ENCODE measurements around the gene OR56A3. TPM values are rescaled to one million over a fixed set of nuclear protein-coding genes. Genes with fewer than 3 reads are reported as not detected.

Gene OR56A3, protein sequence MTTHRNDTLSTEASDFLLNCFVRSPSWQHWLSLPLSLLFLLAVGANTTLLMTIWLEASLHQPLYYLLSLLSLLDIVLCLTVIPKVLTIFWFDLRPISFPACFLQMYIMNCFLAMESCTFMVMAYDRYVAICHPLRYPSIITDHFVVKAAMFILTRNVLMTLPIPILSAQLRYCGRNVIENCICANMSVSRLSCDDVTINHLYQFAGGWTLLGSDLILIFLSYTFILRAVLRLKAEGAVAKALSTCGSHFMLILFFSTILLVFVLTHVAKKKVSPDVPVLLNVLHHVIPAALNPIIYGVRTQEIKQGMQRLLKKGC
- total RNA-seq (2014; rRNA removed; shearing (Covaris generic)): not detected in 2 replicates

DNA sequence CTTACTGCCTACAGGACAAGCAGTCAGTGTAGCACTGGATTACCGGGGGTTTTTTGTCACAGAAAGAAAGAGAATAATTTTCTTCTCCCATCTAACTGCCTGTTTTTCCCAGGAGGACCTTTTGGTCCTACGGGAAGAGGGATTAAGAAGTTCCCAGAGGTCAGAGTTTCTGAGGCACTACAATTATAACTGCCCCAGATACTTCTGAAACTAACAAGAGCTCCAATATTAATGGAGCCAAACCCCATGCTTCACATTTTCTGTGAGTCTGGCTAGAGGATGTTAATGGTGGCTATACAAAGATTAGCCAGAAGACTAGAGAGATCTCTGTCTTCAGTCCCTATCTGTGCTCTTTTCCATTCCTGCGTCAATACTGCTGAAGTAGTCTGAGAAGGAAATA is at the start of gene OR56A3:
Gene OR56A3, plus strand, starts transcription at position 301 of the 400 bp plus-strand sequence. CDS start 5,096 bp downstream, outside the sequence.
- no peak for DNase-seq
- H3K4me3 ChIP-seq (ENCODE audit: insufficient read depth, low read depth, low read length): no peak within 1 kb of the TSS
- H3K27me3 ChIP-seq (ENCODE audit: control insufficient read depth, insufficient read depth, low read length): no peaks in the 10 kb centered on the region
- no peaks in the 10 kb centered on the region for H3K36me3 ChIP-seq (replicated peaks; ENCODE audit: control insufficient read depth, insufficient read depth, low read length)

DNA sequence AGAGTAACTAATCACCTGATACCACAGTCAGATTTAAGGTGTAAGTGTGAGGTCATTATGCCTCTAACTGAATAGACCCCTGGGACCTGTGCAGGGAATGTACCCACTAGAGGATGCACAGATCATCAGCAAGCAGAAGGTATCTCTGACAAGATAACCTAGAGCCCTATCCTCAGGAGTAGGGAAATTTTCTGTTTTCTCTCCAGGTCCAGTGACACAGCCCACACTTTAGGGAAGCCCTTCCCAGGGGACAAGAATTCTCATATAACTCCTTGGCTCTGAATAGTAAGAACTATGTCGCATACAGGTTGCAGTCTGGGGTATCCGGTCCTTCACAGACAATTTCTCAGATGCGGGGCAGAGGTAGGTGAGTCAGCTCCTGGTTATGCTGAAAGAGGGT is 49.1 kb upstream of the OR56A3 start, which contains the start of gene OR52E5:
Gene OR52E5, plus strand, starts transcription at position 301 of the 400 bp plus-strand sequence. CDS start 7,569 bp downstream, outside the sequence.
- DNase-seq: no peak
- no peaks in the 10 kb centered on the region for H3K36me3 ChIP-seq (replicated peaks; ENCODE audit: control insufficient read depth, insufficient read depth, low read length)
- no peak within 1 kb of the TSS for H3K4me3 ChIP-seq (ENCODE audit: insufficient read depth, low read depth, low read length)
- H3K27me3 ChIP-seq (ENCODE audit: control insufficient read depth, insufficient read depth, low read length): no peaks in the 10 kb centered on the region

DNA sequence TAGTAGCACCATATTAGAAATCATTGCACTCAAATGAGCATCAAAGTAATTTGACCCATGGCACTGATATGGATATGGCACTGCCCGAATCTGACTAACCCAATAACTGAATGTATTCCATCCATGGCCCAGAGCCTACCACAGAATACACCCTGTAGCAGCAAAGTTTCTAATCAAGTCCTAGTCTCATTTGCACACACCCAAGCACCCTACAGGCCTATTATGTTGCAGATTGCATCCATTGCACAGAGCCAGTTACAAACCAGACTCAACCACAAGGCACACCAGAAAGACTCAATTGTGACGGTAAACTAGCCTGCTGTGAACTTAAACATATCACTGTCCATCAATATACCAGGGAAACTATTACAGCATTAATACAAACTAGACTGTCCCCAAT is 42.5 kb upstream of the OR56A3 start:
- no peak for DNase-seq
- Histone ChIP-seq H3K27me3 (ENCODE audit: control insufficient read depth, insufficient read depth, low read length) (no peaks in the 10 kb centered on the region), H3K4me3 (ENCODE audit: insufficient read depth, low read depth, low read length) (no peak overlapping the region), H3K36me3 (replicated peaks; ENCODE audit: control insufficient read depth, insufficient read depth, low read length) (no peaks in the 10 kb centered on the region)

DNA sequence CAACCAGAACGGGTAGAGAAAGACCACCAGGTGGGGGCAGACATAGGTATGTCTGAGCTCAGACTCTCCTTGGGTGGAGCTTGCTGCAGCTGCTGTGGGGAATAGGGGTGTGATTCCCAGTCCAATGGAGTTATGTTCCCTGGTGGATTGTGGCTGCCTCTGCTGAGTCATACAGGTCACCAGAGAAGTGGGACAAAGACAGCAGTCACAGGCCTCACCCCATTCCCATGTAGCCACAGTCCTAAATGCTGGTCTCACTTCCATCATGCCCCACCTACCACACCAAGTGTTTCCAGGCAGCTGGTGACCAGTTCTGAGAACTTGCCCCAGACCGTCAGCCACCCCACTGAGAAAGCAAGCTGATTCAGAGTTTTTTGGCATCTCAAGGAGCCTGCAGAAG is 31.5 kb upstream of the OR56A3 start:
- no peaks in the 10 kb centered on the region for H3K27me3 ChIP-seq (ENCODE audit: control insufficient read depth, insufficient read depth, low read length)
- no peak for DNase-seq
- H3K36me3 ChIP-seq (replicated peaks; ENCODE audit: control insufficient read depth, insufficient read depth, low read length): no peaks in the 10 kb centered on the region
- no peak overlapping the region for H3K4me3 ChIP-seq (ENCODE audit: insufficient read depth, low read depth, low read length)

DNA sequence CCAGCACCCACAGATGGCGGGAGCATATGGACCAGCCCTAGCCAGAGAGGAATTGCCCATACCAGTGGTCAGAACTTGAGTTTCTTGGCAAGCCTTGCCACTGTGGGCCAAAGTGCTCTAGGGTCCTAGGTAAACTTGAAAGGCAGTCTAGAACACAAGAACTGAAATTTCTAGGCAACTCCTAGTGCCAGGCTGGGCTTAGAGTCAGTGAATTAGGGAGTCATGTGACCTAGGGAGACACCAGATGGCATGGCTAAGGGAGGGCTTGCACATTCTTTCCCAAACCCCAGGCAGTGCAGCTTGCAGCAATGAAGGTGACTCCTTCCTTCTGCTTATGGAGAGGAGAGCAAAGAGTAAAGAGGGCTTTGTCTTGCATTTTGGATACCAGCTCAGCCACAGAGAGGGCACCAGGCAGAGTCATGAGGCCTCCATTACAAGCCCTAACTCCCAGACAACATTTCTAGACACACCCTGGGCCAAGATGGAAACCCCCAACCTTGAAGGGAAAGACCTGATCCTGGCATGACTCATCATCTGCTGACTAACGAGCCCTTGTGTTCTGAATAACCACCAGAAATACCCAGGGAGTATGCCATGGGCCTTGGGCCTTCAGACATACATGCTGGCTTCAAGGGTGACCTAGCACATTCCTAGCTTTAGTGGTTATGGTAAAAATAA is 19.2 kb upstream of the OR56A3 start:
- DNase-seq: no peak
- Histone ChIP-seq H3K27me3 (ENCODE audit: control insufficient read depth, insufficient read depth, low read length) (no peaks in the 10 kb centered on the region), H3K4me3 (ENCODE audit: insufficient read depth, low read depth, low read length) (no peak overlapping the region), H3K36me3 (replicated peaks; ENCODE audit: control insufficient read depth, insufficient read depth, low read length) (no peaks in the 10 kb centered on the region)

DNA sequence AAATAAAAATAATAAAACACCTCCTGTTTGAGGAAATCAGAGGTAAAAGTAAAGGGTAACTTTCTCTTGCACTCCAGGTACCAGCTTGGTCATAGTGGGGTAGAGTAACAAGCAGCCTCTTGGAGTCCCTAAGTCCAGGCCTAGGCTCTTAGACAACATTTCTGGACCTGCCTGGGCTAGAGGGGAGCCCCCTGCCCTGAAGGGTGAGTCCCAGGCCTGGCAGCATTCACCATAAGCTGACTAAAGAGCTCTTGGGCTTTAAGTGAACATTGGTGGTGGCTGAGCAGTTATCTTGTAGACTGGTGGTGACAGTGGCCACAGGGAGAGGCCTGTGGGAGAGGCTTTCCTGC is 18.6 kb upstream of the OR56A3 start:
- no peaks in the 10 kb centered on the region for H3K36me3 ChIP-seq (replicated peaks; ENCODE audit: control insufficient read depth, insufficient read depth, low read length)
- DNase-seq: no peak

DNA sequence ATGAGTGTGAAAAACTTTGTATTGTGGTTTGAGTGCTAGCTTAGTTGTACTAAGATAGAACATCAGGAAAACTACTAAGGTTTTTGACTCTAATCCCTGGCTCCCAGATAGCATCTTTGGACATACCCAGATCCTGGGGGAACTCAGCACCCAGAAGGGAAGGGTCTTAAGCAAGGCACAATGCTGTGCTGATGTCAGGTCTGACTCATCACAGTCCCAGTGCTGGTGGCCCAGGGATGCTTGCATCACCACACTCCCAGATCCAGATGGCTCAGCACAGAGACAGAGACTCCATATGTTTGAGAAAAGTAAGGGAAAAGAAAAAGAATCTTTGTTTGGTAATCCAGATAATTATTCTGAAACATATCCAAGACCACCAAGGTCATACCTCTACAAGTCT is 18.3 kb upstream of the OR56A3 start:
- Histone ChIP-seq H3K27me3 (ENCODE audit: control insufficient read depth, insufficient read depth, low read length) (no peaks in the 10 kb centered on the region), H3K36me3 (replicated peaks; ENCODE audit: control insufficient read depth, insufficient read depth, low read length) (no peaks in the 10 kb centered on the region), H3K4me3 (ENCODE audit: insufficient read depth, low read depth, low read length) (no peak overlapping the region)
- no peak for DNase-seq

More for the DNA sequence above, 18.6 kb upstream of the OR56A3 start:
- H3K27me3 ChIP-seq (ENCODE audit: control insufficient read depth, insufficient read depth, low read length): no peaks in the 10 kb centered on the region
- no peak overlapping the region for H3K4me3 ChIP-seq (ENCODE audit: insufficient read depth, low read depth, low read length)

DNA sequence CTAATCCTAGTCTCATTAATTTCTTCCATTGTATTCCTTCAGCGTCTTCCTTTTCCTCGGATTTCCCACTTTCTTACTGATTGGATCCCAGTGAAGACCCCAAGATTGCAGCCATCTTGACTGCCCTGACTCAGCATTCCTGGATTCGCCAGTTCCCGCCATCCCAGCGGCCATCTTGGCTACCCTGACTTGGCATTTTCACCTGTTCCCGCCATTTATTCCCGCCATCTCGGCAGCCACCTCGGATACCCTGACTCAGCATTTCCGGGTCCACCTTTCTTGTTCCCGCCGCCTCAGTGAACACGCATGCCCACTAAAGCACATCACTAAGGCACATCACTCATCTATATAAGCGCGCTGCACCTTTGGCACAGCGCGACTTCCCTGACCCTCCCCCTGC is 13.8 kb upstream of the OR56A3 start:
- H3K4me3 ChIP-seq (ENCODE audit: insufficient read depth, low read depth, low read length): no peak overlapping the region
- no peaks in the 10 kb centered on the region for H3K36me3 ChIP-seq (replicated peaks; ENCODE audit: control insufficient read depth, insufficient read depth, low read length)
- no peaks in the 10 kb centered on the region for H3K27me3 ChIP-seq (ENCODE audit: control insufficient read depth, insufficient read depth, low read length)
- DNase-seq: no peak

DNA sequence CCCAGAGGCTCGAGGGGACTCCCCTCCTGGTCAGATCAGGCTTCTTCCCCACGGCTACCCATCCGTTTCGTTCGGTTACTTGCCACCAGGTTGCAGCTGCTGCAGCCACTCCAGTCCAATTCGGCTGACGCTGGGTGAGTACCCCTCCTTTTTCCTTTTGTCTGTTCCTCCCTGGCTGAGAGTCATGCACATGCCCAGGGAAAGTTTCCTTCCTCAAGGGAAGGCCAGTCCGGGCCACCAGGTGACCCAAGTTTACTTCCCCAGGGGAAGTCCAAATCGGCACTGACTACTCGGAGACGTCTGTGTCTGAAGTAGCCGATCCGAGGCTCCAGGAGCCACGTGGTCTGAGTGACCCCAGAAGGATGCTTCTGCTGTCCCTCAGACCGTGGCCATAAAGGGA is 13.2 kb upstream of the OR56A3 start:
- no peaks in the 10 kb centered on the region for H3K27me3 ChIP-seq (ENCODE audit: control insufficient read depth, insufficient read depth, low read length)
- H3K4me3 ChIP-seq (ENCODE audit: insufficient read depth, low read depth, low read length): no peak overlapping the region
- DNase-seq: no peak
- H3K36me3 ChIP-seq (replicated peaks; ENCODE audit: control insufficient read depth, insufficient read depth, low read length): no peaks in the 10 kb centered on the region

DNA sequence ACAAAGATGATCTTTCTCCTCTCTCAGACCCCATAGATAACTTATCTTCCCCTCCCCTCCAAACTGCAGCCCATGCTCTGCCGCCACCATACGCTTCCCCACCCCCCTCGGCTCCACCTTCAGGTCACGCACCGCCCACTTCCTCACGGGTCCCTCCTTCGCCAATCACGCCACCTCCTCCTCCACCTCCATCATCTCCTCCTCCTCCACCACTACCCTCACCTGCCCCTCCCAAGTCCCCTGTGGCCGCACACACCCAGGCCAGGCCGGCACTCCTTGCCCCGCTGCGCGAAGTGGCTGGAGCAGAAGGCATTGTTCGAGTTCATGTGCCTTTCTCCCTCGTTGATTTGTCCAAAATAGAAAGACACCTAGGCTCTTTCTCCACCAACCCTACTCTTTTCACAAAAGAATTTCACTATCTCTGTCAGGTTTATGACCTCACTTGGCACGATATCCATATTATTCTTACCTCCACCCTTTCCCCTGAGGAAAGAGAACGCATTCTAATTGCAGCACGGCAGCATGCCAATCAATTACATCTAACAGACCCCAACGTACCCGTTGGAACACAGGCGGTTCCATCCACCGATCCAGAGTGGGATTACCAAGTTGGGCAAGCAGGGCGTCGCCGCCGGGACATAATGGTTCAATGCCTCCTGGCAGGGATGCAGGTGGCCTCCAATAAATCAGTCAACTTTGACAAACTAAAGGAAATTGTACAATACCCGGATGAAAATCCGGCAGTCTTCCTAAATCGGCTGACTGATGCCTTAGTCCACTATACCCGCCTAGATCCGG is 12.3 kb upstream of the OR56A3 start:
- H3K4me3 ChIP-seq (ENCODE audit: insufficient read depth, low read depth, low read length): no peak overlapping the region
- no peaks in the 10 kb centered on the region for H3K27me3 ChIP-seq (ENCODE audit: control insufficient read depth, insufficient read depth, low read length)
- H3K36me3 ChIP-seq (replicated peaks; ENCODE audit: control insufficient read depth, insufficient read depth, low read length): no peaks in the 10 kb centered on the region
- DNase-seq: no peak

DNA sequence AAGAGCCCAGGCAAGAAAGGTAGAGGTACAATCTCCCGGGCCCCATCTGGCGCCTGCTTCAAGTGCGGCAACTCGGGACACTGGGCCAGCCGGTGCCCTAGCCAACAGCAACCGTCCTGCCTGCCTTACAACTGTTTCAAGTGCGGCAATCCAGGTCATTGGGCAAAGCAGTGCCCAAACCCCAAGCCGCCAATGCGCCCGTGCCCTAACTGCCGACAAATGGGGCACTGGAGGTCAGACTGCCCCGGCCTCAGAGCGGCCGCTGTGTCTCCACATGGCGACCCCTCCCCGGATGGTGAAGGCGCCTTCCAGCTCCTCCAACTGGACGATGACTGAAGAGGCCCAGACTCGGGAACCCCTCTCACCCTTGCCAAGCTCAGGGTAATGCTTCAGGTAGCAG is 11.4 kb upstream of the OR56A3 start:
- Histone ChIP-seq H3K27me3 (ENCODE audit: control insufficient read depth, insufficient read depth, low read length) (no peaks in the 10 kb centered on the region), H3K36me3 (replicated peaks; ENCODE audit: control insufficient read depth, insufficient read depth, low read length) (no peaks in the 10 kb centered on the region), H3K4me3 (ENCODE audit: insufficient read depth, low read depth, low read length) (no peak overlapping the region)
- no peak for DNase-seq

DNA sequence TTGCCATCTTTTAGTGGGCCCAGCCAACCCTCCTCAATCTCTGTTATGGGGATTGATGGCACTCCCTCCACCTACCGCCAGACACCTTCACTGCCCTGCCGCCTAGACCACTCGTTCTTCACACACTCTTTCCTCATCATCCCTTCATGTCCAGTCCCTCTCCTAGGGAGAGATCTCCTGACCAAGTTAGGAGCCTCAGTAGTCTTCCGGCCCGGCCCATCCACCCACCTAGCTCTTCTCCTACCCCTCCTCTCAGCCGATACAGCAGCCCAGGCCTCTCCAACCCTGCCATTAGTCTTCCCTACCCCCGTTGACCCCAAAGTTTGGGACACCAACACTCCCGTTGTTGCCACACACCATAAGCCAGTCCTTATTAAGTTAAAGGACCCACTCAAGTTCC is 11.0 kb upstream of the OR56A3 start:
- Histone ChIP-seq H3K27me3 (ENCODE audit: control insufficient read depth, insufficient read depth, low read length) (no peaks in the 10 kb centered on the region), H3K36me3 (replicated peaks; ENCODE audit: control insufficient read depth, insufficient read depth, low read length) (no peaks in the 10 kb centered on the region), H3K4me3 (ENCODE audit: insufficient read depth, low read depth, low read length) (no peak overlapping the region)
- no peak for DNase-seq

DNA sequence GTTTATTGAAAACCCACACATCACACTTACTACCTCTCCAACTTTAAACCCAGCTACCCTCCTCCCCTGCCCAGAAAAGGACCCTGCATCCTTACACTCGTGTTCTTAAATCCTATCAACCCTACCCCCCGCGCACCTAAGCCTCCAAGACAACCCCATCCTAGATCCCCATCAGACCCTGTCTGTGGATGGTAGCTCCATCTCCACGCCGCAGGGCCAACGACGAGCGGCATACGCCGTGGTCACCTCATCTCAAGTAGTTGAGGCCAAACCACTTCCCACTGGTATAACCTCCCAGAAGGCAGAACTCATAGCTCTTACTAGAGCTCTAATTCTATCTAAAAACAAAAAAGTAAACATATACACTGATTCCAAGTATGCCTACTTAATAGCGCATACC is 9.4 kb upstream of the OR56A3 start:
- no peak for DNase-seq
- Histone ChIP-seq H3K36me3 (replicated peaks; ENCODE audit: control insufficient read depth, insufficient read depth, low read length) (no peaks in the 10 kb centered on the region), H3K4me3 (ENCODE audit: insufficient read depth, low read depth, low read length) (no peak overlapping the region), H3K27me3 (ENCODE audit: control insufficient read depth, insufficient read depth, low read length) (no peaks in the 10 kb centered on the region)

DNA sequence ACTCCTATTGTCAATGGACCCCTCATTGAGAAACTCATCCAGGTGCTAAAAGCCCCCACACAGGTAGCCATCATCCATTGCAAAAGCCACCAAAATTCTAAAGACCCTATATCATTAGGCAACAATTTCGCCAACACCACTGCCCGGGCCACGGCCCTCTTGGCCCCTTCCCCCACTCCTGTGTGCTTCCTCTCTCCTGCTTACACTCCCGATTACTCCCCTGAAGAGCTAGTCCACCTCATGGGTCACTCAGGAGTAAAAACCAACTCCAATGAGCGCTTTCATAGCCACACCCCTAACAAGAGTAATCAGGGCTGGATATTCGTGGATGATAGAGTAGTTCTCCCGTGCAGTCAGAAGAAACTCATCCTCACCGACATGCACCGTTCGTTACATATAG is 8.9 kb upstream of the OR56A3 start:
- H3K36me3 ChIP-seq (replicated peaks; ENCODE audit: control insufficient read depth, insufficient read depth, low read length): no peaks in the 10 kb centered on the region
- DNase-seq: no peak
- no peaks in the 10 kb centered on the region for H3K27me3 ChIP-seq (ENCODE audit: control insufficient read depth, insufficient read depth, low read length)
- H3K4me3 ChIP-seq (ENCODE audit: insufficient read depth, low read depth, low read length): no peak overlapping the region

Measured in H7 (cell line).